Muscle layer of duodenum (tissue), 2 donors: ENCODE measurements around the gene TOR1B.

Experiments used
- H3K27ac ChIP-seq: one replicate; pipeline ENCODE4 v1.7.0; 2013; ENCODE audit warnings: mild to moderate bottlenecking, low read length
- H3K27me3 ChIP-seq: one replicate; pipeline ENCODE4 v1.7.0; 2013; ENCODE audit warnings: low read depth, mild to moderate bottlenecking, control low read depth, low read length
- H3K36me3 ChIP-seq, 2 donors: one replicate each; pipeline ENCODE4 v1.7.0; 2013; ENCODE audit warnings: low read length in 2 of 2, control low read depth in 1 of 2, mild to moderate bottlenecking in 1 of 2; ENCODE audit not compliant: insufficient read depth in 2 of 2, control insufficient read depth in 1 of 2
- H3K4me1 ChIP-seq, 2 donors: one replicate each; pipeline ENCODE4 v1.7.0; 2013; ENCODE audit warnings: low read length in 2 of 2, mild to moderate bottlenecking in 2 of 2, control low read depth in 1 of 2, moderate library complexity in 1 of 2; ENCODE audit not compliant: insufficient read depth in 2 of 2, control insufficient read depth in 1 of 2
- H3K4me3 ChIP-seq, 2 donors: one replicate each; pipeline ENCODE4 v1.7.0; 2013; ENCODE audit warnings: low read length in 2 of 2, low read depth in 1 of 2, mild to moderate bottlenecking in 1 of 2
- H3K9me3 ChIP-seq, 2 donors: one replicate each; pipeline ENCODE4 v1.7.0; 2013; ENCODE audit warnings: low read length in 2 of 2, control low read depth in 1 of 2, mild to moderate bottlenecking in 1 of 2; ENCODE audit not compliant: control insufficient read depth in 1 of 2
- donor health status: healthy.

Gene TOR1B

DNA sequence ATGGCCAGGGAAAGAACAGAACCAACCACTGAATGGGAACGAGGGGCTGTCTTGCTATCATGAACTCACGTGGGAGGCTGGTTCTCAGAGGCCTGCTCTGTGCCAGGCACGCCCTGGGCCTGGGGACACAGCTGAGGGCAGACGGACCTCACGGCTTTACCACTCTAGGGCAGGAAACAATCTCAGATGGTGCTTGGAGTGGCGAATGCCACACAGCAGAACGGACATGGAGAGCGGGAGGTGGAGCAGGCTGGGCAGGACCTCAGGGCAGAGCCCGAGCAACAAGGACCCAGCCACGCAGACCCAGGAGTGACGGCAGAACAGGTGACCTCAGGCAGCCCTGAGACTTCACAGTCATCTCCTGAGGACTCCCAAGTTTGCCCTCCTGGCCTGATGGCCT, 12.3 kb downstream of the TOR1B start:
- no peak overlapping the region for H3K4me3 ChIP-seq
- no peaks in the 10 kb centered on the region for H3K4me1 ChIP-seq
- peaks cover 36 to 61% of the 10 kb centered on the region in 2 donors for H3K36me3 ChIP-seq
- no peaks in the 10 kb centered on the region for H3K9me3 ChIP-seq
- H3K27me3 ChIP-seq: no peaks in the 10 kb centered on the region
- H3K27ac ChIP-seq: no peak overlapping the region

DNA sequence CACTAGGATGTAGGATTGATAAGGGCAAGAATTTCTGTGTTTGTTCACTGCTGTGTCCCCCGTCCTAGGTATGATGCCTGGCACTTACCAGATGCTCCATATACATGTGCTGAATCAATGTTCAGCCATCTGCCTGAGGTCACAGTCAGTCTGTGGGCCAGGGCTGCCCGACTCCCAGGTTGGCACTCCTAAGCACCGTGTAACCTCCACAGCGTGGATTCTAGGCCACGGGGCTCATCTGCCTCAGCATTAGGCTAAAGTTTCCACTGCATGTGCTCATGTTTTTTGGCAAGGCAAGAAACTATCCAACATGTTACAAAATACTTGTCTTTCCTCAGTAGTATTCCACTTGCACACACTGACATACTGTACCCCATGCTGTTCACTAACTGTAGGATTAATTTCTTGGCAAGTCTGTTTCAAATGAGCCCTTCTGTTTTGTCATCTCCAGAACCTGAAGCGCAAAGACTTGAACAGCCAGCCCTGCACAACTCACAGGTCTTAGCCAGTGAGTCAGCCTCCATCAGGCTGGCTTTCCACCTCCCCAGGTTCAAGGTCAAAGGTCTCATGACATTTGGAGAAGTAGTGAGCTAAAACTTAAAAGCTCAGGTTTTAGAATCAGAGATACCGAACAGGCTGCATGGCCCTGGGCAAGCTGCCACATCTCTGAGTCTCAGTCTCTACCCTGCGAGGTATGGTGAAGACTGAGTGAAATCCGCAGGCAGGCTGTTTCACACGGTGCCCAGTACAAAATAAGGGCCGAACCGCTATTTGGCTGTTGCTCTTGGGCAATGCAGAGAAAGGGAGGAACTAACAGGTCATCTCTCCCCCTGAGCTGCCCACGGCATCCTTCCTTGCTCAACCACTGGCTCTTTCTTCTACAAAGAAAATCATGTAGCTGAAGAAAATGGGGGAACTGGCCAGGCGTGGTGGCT, 13.8 kb downstream of the TOR1B start:
- peaks cover 36 to 75% of the 10 kb centered on the region in 2 donors for H3K36me3 ChIP-seq

DNA sequence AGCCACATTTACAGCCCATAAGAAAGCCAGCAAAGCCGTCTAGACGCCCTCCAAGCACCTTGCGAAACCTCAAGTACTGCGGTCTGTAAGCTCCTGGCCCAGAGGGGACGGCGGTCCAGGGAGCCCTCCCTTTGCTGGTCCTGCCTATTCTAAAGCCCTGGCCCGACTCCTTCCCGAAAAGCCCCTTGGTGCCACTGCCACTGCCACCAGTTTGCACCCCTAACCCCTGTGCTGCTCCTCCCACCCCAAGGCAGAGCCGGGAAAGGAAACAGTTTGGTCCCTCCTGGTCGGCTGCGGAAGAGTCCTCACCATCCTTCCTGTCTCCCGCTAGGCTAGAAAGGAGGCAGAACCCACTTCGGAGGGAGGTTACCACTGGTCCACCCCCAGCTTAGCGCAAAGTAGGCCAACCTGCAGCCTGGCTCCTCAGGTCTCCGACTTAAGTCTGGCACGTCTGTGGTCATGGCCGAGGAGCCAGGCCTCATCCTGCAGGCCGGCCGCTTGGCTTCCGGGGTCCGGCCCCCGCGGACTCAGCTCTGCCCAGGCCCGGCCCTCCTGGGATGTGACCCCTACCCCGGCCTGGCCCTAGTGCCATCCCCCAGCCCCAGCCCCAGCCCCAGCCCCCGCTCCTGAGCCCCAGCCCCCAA, 20.0 kb downstream of the TOR1B start:
- no peak overlapping the region for H3K27ac ChIP-seq
- no peaks in the 10 kb centered on the region for H3K9me3 ChIP-seq
- peaks cover 0 to 9% of the 10 kb centered on the region in 2 donors for H3K4me1 ChIP-seq
- H3K27me3 ChIP-seq: no peaks in the 10 kb centered on the region
- peaks cover 15 to 38% of the 10 kb centered on the region in 2 donors for H3K36me3 ChIP-seq
- peak overlapping the region; percentile 59 to 86 for H3K4me3 ChIP-seq

More for the DNA sequence above, 13.8 kb downstream of the TOR1B start:
- H3K4me1 ChIP-seq: no peaks in the 10 kb centered on the region
- H3K4me3 ChIP-seq: no peak overlapping the region
- H3K27ac ChIP-seq: no peak overlapping the region
- no peaks in the 10 kb centered on the region for H3K9me3 ChIP-seq
- no peaks in the 10 kb centered on the region for H3K27me3 ChIP-seq

DNA sequence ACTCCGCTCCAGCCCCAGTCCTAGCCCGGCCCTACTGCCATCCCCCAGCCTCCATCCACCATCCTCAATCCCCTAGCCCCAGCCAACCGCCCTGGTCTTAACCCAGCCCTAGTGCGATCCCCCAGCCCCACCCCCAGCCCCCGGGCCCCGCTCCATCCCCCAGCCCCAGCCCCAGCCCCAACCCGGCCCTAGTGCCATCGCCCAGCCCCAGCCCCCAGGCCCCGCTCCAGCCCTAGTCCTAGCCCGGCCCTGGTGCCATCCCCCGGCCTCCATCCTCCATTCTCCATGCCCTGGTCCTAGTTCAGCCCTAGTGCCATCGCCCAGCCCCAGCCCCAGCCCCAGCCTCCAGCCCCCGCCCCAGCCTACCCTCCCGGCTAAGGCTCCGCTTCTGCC, 20.6 kb downstream of the TOR1B start:
- Histone ChIP-seq H3K36me3 (peaks cover 11 to 37% of the 10 kb centered on the region in 2 donors), H3K4me1 (peaks cover 0 to 9% of the 10 kb centered on the region in 2 donors), H3K27me3 (no peaks in the 10 kb centered on the region), H3K9me3 (no peaks in the 10 kb centered on the region), H3K4me3 (peak overlapping the region; percentile 53 to 86), H3K27ac (no peak overlapping the region)

DNA sequence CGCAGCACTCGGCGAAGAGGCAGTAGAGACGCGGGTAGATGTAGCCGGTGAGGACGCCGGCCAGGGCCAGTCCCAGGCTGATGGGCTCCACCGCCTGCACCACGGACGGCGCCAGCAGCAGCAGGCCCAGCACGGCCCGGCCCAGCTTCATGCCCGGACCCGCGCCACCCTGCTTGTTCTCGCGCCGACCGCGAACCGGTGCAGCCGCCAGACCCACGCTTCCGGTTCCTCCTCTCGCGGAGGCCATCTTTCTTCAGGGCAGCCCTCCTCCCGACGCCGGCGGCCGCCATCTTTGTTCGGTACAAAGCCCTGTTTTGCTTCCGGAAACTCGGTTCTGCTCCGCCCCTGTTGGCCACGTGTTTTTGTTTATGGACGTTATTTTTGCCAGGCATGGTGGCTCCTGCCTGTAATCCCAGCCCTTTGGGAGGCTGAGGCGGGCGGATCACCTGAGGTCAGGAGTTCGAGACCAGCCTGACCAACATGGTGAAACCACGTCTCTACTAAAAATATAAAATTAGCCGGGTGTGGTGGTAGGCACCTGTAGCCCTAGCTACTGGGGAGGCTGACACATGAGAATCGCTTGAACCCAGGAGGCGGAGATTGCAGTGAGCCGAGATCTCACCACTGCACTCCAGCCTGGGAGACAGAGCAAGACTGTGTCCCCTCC, 21.1 kb downstream of the TOR1B start, which contains the start of gene TOR1A:
TSS of gene TOR1A (minus strand) at position 202 of the 667 bp plus-strand sequence. CDS start at position 151, 51 bp downstream.
- peak within 1 kb of the TSS; percentile 59 to 86 for H3K4me3 ChIP-seq
- peaks cover 10 to 37% of the 10 kb centered on the region in 2 donors for H3K36me3 ChIP-seq
- H3K9me3 ChIP-seq: no peaks in the 10 kb centered on the region
- H3K4me1 ChIP-seq: peaks cover 0 to 9% of the 10 kb centered on the region in 2 donors
- no peaks in the 10 kb centered on the region for H3K27me3 ChIP-seq
- H3K27ac ChIP-seq: no peak within 1 kb of the TSS

DNA sequence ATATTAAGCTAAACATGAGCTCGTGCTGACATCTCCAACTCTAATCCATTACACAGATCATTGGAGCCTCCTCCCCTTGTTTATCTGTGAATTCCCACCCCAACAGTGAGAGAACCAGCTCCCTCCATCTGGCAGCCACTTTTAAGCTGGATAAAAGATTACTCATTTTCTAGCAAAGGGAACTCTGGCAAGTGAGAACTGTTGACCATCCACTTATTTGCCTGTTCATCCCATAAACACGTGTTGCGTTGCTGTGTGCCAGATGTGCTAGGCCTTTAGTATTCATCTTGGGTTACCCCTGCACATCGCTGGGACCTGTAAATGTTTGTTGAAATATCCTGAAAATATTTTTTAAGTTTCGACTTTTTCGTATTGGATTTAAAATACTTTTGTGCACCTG, 23.4 kb downstream of the TOR1B start:
- peaks cover 0 to 9% of the 10 kb centered on the region in 2 donors for H3K4me1 ChIP-seq
- no peaks in the 10 kb centered on the region for H3K9me3 ChIP-seq
- H3K36me3 ChIP-seq: peaks cover 31 to 45% of the 10 kb centered on the region in 2 donors
- H3K27me3 ChIP-seq: no peaks in the 10 kb centered on the region
- no peak overlapping the region for H3K4me3 ChIP-seq
- H3K27ac ChIP-seq: no peak overlapping the region

DNA sequence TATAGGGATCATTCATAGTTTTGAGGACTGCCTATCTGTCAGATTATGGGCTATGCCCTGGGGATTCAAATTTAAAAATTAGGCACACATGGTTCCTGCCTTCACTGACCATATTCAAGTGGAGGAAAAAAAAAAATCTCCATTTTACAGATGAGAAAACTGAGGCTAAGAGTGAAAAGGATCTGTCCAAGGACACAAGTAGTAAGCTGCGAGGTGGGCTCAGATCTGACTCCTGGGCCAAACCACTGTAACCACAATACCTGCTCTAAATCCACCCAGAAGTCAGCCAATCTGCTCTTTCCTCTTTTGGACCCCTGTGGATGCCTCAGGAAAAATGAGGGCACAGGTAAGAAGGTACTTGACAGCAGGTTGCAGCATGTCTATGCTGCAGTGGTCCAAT, 23.8 kb downstream of the TOR1B start:
- H3K27me3 ChIP-seq: no peaks in the 10 kb centered on the region
- H3K9me3 ChIP-seq: no peaks in the 10 kb centered on the region
- H3K4me1 ChIP-seq: peaks cover 0 to 9% of the 10 kb centered on the region in 2 donors
- peaks cover 35 to 44% of the 10 kb centered on the region in 2 donors for H3K36me3 ChIP-seq
- no peak overlapping the region for H3K27ac ChIP-seq
- H3K4me3 ChIP-seq: no peak overlapping the region

DNA sequence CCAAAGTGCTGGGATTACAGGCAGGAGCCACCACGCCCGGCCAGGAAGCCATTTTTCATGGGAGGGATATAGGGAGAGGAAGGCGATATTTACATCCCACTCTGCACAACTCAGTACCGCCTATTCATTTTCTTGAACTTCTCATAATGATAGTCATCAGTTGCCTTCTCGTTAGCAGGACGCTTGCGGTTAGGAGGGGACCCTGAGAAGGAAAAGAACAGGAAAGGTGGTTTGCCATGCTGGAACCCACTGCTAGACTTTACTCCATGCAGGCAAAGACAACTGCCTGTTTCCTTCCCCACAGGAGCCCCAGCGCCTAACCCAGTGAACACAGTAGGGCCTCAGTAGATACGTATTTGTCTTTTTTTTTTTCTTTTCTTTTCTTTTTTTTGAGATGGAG, 25.1 kb downstream of the TOR1B start:
- Histone ChIP-seq H3K4me1 (peaks cover 0 to 2% of the 10 kb centered on the region in 2 donors), H3K27ac (no peak overlapping the region), H3K4me3 (no peak overlapping the region), H3K27me3 (no peaks in the 10 kb centered on the region), H3K36me3 (peaks cover 32 to 41% of the 10 kb centered on the region in 2 donors), H3K9me3 (no peaks in the 10 kb centered on the region)

DNA sequence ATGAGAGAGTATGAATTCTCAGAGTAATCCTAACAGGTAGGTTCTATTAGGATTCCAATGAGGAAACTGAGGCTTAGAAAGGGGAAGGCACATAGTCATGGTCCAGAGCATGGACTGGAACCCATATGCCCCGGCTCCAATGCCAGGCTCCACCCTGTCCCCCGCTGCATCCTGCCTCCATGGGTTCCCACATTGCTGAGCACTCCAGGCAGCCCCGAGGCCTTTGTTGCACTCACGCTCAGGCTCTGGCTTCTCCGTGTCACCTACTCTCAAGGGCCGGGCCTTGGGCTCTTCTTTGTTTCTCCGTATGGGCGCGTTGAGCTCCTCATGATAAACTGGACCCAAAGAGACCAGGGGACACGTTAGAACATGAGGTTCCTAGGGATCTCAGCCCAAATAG, 26.0 kb downstream of the TOR1B start:
- Histone ChIP-seq H3K27ac (no peak overlapping the region), H3K4me3 (no peak overlapping the region), H3K4me1 (peaks cover 0 to 9% of the 10 kb centered on the region in 2 donors), H3K27me3 (no peaks in the 10 kb centered on the region), H3K36me3 (peaks cover 32 to 41% of the 10 kb centered on the region in 2 donors), H3K9me3 (no peaks in the 10 kb centered on the region)

DNA sequence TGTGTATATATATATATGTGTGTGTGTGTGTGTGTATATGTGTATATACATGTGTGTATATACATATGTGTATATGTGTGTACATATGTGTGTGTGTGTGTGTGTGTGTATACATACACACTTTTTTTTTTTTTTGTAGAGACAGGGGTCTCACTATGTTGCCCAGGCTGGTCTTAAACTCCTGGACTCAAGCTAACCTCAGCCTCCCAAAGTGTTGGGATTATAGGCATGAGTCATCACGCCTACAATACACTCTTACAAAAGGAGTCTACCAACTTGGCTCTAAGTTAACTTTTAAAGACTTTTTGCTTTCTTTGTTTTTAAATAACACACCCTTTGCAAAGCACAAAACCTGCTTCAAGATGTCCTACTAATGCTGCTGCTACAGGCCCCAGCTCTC, 30.0 kb downstream of the TOR1B start:
- H3K4me1 ChIP-seq: peaks cover 7 to 29% of the 10 kb centered on the region in 2 donors
- H3K36me3 ChIP-seq: peaks cover 32 to 40% of the 10 kb centered on the region in 2 donors
- no peak overlapping the region for H3K4me3 ChIP-seq
- H3K9me3 ChIP-seq: no peaks in the 10 kb centered on the region
- H3K27ac ChIP-seq: no peak overlapping the region
- H3K27me3 ChIP-seq: no peaks in the 10 kb centered on the region
